RWPE2 (cell line): ENCODE results near the gene TSPAN5.

Source experiments
- ATAC-seq: fragments of 200-7000 bp; cut with Tn5 transposase; 3 replicates; pipeline ENCODE4 v1.9.1; 2021; ENCODE audit warnings: low read depth
- DNase-seq: peaks from one replicate; pipeline ENCODE4 v3.0.0-alpha.2; 2020; ENCODE audit warnings: low spot score
- H3K27ac ChIP-seq: fragments of 450-650 bp; 2 replicates; pipeline ENCODE4 v1.5.1; 2017; ENCODE audit warnings: mild to moderate bottlenecking; ENCODE audit not compliant: poor library complexity, severe bottlenecking
- H3K27me3 ChIP-seq: fragments of 250-450 bp; sonication (Bioruptor Pico); 2 replicates; pipeline ENCODE4 v1.5.1; 2021; ENCODE audit warnings: mild to moderate bottlenecking, moderate library complexity; ENCODE audit not compliant: insufficient read depth, poor library complexity, severe bottlenecking
- H3K36me3 ChIP-seq: fragments of 250-450 bp; sonication (Bioruptor Pico); 2 replicates; pipeline ENCODE4 v1.5.1; 2020; ENCODE audit warnings: low read depth, mild to moderate bottlenecking, moderate library complexity
- H3K4me1 ChIP-seq: fragments of 250-450 bp; sonication (Bioruptor Pico); 2 replicates; pipeline ENCODE4 v1.5.1; 2021; ENCODE audit warnings: mild to moderate bottlenecking, moderate library complexity; ENCODE audit not compliant: insufficient read depth, poor library complexity, severe bottlenecking
- H3K4me3 ChIP-seq: fragments of 250-450 bp; sonication (Bioruptor Pico); 2 replicates; pipeline ENCODE4 v1.5.1; 2021; ENCODE audit warnings: mild to moderate bottlenecking, moderate library complexity; ENCODE audit not compliant: severe bottlenecking
- H3K9me3 ChIP-seq: fragments of 250-450 bp; sonication (Bioruptor Pico); 2 replicates; pipeline ENCODE4 v1.5.1; 2021; ENCODE audit warnings: mild to moderate bottlenecking, moderate library complexity; ENCODE audit not compliant: severe bottlenecking
- TF ChIP-seq, protein P1 (sequence below): fragments of 450-650 bp; IDR thresholded peaks from one replicate; pipeline ENCODE4 v1.5.1; 2017; ENCODE audit warnings: mild to moderate bottlenecking, moderate library complexity; ENCODE audit not compliant: poor library complexity, severe bottlenecking

Gene TSPAN5

GRCh38 chr4:98694076-98694475 is 35.7 kb upstream of the TSPAN5 start:
- Histone ChIP-seq H3K4me1 (no peaks in the 10 kb centered on the region), H3K27ac (no peak overlapping the region), H3K27me3 (no peaks in the 10 kb centered on the region), H3K36me3 (no peaks in the 10 kb centered on the region), H3K4me3 (no peak overlapping the region), H3K9me3 (no peaks in the 10 kb centered on the region)
- ATAC-seq (no peak), DNase-seq (no peak)
- TF ChIP-seq, protein P1, sequence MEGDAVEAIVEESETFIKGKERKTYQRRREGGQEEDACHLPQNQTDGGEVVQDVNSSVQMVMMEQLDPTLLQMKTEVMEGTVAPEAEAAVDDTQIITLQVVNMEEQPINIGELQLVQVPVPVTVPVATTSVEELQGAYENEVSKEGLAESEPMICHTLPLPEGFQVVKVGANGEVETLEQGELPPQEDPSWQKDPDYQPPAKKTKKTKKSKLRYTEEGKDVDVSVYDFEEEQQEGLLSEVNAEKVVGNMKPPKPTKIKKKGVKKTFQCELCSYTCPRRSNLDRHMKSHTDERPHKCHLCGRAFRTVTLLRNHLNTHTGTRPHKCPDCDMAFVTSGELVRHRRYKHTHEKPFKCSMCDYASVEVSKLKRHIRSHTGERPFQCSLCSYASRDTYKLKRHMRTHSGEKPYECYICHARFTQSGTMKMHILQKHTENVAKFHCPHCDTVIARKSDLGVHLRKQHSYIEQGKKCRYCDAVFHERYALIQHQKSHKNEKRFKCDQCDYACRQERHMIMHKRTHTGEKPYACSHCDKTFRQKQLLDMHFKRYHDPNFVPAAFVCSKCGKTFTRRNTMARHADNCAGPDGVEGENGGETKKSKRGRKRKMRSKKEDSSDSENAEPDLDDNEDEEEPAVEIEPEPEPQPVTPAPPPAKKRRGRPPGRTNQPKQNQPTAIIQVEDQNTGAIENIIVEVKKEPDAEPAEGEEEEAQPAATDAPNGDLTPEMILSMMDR: no peak

DNA sequence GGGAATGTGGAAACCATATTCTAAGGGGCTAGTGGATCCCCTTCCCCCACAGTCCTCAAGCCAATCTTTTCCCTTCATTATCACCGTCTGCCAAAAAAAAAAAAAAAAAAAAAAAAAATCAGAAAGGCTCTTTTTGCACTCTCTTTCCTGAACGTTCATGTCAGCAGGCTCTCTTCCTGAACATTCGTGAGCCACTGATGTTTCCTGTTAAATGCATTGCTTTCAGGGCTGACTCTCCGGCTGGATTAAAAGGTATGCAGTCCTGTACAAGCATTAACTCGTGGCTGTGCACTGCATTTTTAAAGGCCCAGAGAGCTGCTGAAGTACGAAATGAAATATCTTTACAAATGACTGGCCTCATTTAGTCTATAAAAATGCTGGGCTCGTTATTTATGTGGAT is 34.0 kb upstream of the TSPAN5 start:
- DNase-seq (no peak), ATAC-seq (no peak)
- no peaks in the 10 kb centered on the region for H3K36me3 ChIP-seq
- H3K4me3 ChIP-seq: no peak overlapping the region
- H3K27ac ChIP-seq: no peak overlapping the region
- no peaks in the 10 kb centered on the region for H3K9me3 ChIP-seq
- peaks cover 9% of the 10 kb centered on the region for H3K4me1 ChIP-seq
- H3K27me3 ChIP-seq: no peaks in the 10 kb centered on the region
- TF ChIP-seq, protein P1: no peak

- DNase-seq (no peak), ATAC-seq (no peak)
- Histone ChIP-seq H3K27me3 (no peaks in the 10 kb centered on the region), H3K36me3 (no peaks in the 10 kb centered on the region), H3K27ac (no peak overlapping the region), H3K4me3 (no peak overlapping the region), H3K9me3 (no peaks in the 10 kb centered on the region), H3K4me1 (peaks cover 9% of the 10 kb centered on the region)
- TF ChIP-seq, protein P1: no peak
Measured at GRCh38 chr4:98691588-98691987, 33.2 kb upstream of the TSPAN5 start.

DNA sequence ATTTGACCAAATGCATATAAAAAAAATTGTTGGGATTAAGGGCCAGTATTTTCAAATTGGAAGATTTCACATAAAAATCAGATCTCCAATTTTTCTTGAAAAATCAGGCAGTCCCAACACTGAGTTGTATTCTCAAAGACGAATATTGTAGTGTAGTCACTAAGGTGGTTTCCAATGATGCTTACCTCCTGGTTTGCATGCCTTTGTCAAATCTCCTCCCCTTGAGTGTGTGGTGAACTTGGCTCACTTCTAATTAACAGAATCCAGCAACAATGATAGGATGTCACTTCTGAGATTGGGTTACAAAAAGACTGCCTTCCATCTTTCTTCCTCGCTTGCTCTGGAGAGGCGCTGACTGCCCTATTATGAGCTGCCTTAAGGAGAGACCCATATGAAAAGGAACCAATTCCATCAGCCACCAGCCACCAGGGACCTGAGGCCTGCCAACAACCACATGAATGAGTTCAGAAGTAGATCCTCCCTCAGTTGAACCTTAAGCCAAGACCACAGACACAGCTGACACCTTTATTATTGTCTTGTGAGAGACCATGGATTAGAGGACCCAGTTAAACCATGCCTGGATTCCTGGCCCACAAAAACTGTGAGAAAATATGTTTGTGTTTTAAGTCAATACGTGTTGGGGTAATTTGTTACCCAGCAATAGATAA is 31.2 kb upstream of the TSPAN5 start:
- Histone ChIP-seq H3K4me3 (no peak overlapping the region), H3K27me3 (no peaks in the 10 kb centered on the region), H3K36me3 (no peaks in the 10 kb centered on the region), H3K4me1 (peaks cover 9% of the 10 kb centered on the region), H3K9me3 (no peaks in the 10 kb centered on the region), H3K27ac (no peak overlapping the region)
- ATAC-seq: no peak
- DNase-seq: no peak
- TF ChIP-seq, protein P1: no peak

- Histone ChIP-seq H3K27me3 (no peaks in the 10 kb centered on the region), H3K9me3 (no peaks in the 10 kb centered on the region), H3K36me3 (no peaks in the 10 kb centered on the region), H3K4me3 (no peak overlapping the region), H3K27ac (peak overlapping the region; percentile 9), H3K4me1 (peaks cover 9% of the 10 kb centered on the region)
- DNase-seq (no peak), ATAC-seq (peak; percentile 74)
- TF ChIP-seq, protein P1: no peak
Measured at GRCh38 chr4:98688411-98689290, 30.2 kb upstream of the TSPAN5 start.
